GM21825 (cell line): Measurements from ENCODE around the gene INF2.
"Not testable (repeated sequence)": the region's sequence is repeated elsewhere in the genome, so short reads cannot be mapped to it uniquely, and the experiment has no call there.

ENCODE experiments used
- ATAC-seq: cut with Tn5 transposase; IDR thresholded peaks from one replicate; pipeline ENCODE4 v1.9.1; 2021; ENCODE audit warnings: mild to moderate bottlenecking, moderate library complexity; ENCODE audit not compliant: unreplicated experiment

Gene INF2

DNA sequence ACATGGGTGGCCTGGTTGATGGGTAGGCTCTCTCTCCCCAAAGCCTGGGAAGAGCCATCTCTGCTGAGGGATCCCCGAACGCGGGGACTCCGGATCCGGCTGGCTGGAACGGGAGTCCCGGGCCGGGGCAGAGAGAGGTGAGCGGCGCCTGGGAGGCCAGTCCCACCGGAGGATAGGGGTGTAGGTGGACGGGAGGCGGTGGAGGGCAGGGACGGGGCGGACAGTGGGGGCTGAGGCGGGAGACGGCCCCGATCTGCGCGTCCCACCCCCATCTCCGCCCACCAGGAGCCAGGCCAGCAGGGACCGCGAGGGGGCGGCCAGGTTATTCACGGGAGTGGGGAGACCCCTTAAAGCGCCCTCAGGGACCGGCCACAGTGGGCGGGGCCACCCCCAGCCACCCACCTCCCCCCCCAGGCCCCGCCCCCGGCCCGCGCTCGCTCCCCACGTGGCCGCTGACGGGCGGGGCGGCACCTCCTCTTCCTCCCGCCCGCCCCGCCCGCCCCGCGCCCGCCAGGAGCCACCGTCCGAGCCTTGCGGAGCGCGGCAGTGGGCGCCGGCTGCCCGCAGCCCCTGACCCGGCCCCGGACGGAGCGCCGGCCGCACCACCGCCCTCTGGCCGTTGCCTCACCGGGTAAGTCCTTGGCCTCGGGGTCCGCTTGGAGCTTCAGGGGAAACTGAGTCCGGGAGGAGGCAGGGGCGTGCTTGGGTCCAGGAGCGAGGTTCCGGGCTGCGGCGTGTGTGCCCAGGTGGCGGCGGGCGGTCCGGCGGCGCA lies at the start of gene INF2:
TSS of gene INF2 (plus strand) at position 510 of the 772 bp plus-strand sequence. CDS start 11,748 bp downstream, outside the sequence.
- ATAC-seq = no peak

DNA sequence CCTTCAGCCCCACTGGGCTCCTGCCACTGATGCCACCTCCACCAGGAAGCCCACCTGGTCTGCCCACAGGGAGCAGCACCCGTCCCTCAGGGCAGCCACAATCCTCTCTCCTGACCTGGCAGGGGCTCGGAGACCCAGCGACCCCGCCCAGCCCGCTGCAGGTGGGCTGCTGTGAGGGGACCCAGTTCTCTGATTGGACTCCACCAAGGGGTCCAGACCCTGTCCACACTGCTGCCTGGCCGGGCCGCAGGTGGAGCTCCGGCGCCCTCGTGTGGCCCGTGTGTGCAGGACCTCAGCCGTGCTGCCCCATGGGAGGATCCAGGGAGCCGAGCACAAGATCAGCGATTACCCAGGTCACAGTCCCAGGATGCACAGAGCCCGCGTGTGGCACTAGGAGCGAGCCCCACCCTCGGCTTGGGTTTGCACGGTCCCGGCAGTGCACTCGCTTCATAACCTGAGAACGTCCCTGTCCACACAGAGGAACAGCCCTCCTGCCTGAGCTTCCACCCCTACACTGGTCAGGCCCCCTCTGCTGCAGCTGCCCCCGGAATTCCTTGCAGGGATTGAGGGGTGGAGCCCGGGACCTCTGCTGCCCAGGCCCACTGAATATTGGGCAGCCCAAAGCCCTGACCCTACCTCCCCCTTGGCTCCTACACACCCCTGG lies 49.4 kb upstream of the INF2 start:
- no peak for ATAC-seq

DNA sequence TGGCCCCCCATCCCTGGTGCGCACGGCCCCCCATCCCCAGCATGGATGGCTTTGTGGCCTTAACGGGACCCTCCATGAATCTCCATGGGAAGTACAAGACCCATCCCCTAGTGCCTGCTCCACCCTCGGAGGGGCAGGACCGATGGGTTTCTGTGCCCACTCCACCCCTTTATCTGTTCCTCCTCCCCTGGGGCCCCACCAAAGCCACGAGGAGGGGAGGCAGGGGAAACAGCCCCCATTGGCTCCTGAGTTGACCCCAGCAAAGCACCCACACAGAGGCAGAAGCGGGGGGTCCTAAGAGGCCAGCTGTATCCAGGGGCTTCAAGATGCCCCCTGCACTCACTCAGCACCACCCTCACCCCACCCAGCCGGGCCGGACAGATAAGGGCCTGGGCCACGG lies 48.7 kb upstream of the INF2 start:
- ATAC-seq = no peak

DNA sequence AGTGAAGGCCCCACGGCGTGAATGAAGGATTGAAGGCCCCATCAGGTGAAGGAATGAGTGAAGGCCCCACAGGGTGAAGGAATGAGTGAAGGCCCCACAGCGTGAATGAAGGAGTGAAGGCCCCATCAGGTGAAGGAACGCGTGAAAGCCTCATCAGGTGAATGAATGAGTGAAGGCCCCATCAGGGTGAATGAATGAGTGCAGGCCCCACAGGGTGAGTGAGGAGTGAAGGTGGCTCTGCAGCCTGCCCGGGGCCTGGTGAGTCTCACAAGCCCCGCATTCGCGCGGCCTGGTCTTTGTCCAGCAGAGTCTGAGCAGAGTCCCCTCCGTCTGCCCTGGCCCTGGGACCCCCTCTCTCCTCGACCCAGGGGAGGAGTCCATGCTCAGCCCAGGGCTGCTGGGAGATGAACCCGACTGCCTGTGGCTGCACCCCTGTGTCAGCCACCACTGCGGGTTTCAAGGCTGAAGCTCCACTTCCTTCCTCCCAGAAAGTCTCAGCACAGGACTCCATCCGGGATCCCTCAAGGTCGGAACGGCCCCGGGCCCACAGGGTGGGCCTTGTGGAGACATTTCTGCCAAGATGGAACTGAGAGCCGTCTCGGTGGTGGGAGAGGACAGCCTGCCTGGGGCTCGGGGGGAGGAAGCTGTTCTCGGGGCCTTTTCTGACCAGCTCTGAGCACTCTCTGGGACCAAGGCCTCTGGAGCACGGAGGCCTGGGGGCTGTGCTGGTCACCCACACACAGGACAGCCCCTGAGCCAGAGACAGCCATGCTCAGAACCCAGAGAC lies 47.5 kb upstream of the INF2 start:
- no peak for ATAC-seq

DNA sequence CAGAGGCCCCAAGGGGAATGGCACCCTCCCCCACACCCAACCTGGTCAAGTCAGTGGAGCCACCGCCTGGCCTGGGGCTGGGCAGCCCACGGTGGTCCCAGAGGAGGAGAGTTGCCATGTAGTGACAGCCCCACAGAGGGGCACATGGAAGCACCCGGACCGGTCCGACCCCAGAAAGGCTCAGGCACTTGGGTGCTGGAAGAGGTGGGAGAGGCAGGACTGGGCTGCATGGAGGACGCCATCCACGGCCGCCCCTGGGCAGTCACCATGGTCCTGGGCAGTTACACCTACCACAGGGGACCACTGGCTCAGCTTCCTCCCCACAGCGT lies 46.9 kb upstream of the INF2 start:
- no peak for ATAC-seq

DNA sequence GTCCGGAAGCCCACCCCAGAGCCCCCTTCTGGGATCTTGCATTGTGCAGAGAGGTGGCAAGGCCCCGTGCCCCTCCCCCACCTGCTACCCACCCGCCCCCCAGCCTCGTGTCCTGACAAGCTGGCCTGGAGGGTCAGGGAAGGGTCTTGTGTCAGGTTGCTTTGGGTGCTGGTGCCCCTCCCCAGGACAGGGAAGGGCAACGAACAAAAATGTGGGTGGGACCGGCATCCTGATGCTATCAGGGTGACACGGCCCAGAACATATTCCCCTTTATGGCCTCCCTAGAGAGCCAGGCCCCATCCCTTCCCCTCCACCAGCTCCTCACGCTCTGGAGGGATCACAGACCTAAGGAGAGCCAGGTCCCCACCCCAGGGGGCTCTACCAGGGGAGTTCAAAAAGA lies 46.1 kb upstream of the INF2 start:
- no peak for ATAC-seq

DNA sequence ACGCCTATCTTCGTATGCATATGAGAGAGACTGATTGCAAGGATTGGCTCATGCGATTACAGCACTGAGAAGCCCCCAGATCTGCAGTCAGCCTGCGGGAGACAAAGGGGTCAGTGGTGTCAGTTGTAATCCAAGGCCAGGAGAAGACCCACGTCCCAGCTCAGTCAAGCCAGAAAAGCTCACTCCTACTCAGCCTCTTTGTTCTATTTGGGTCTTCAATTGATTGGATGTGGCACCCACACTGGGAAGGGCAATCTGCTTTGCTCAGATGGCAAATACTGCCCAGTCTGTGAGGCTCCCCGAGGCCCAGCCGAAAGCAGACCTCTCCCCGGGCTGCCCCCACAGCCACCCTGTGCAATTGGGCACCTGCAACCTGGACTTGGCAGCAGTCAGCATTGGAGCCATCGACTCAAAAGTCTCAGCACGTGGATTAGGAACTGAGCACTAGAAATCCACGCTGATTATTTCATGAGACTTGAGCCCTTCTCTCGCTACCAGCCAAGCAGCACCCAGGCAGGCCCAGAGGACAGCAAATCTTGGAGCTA lies 45.3 kb upstream of the INF2 start:
- no peak for ATAC-seq

DNA sequence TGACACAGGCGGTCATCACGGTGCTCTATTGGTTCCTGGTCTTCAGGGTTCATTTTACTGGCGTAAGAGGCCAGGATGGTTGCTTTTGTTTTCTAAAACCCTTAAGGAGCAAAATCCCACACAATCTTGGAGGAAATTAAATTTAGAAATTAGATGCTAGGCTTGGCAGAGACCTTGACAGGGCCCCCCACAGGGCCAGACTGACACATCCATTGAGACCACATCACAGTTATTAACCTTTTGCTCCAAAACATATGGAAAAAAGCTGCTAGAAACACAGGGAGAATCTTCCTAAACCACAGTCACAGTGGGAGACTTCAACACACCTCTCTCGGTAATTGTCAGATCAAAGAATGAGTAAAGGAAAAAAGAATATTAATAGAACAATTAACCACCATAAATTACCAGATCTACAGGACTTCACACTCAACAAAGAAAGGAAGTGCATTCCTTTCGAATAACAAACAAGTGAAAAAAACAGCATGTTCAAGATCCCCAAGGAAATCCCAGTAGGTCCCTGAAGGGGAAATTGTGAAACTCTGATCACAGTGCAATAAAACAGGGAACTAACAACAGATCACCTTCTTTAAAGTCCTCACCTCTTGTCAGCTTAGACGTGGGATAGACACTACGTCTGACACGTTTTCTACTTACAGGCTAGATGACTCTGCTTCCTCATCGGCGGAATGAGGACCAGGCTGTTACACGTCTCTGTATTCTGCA lies 44.6 kb upstream of the INF2 start:
- no peak for ATAC-seq

DNA sequence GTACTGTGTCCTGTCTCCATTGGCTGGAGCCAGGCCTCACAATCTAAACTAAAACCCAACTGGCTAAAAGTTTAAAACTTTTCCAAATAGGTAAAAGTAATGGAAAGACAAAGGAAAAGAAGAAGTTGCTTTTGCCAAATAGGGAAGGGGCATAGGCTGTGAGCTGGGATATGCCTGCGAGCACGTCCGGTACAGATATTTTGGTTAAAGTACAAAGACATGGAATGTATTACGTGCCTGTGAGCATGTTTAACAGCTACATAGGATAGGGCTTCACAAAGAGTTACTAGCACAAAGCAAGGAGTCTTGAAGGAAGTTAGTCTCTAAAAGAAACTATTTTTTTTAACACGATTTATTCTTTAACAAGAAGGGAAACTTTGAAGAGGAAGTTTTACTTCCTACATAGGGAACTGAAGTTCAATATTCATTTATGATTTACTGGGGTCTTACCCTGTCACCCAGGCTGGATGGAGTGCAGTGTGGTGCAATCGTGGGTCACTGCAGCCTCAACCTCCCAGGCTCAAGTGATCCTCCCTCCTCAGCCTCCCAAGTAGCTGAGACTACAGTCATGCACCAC lies 41.9 kb upstream of the INF2 start:
- no peak for ATAC-seq

DNA sequence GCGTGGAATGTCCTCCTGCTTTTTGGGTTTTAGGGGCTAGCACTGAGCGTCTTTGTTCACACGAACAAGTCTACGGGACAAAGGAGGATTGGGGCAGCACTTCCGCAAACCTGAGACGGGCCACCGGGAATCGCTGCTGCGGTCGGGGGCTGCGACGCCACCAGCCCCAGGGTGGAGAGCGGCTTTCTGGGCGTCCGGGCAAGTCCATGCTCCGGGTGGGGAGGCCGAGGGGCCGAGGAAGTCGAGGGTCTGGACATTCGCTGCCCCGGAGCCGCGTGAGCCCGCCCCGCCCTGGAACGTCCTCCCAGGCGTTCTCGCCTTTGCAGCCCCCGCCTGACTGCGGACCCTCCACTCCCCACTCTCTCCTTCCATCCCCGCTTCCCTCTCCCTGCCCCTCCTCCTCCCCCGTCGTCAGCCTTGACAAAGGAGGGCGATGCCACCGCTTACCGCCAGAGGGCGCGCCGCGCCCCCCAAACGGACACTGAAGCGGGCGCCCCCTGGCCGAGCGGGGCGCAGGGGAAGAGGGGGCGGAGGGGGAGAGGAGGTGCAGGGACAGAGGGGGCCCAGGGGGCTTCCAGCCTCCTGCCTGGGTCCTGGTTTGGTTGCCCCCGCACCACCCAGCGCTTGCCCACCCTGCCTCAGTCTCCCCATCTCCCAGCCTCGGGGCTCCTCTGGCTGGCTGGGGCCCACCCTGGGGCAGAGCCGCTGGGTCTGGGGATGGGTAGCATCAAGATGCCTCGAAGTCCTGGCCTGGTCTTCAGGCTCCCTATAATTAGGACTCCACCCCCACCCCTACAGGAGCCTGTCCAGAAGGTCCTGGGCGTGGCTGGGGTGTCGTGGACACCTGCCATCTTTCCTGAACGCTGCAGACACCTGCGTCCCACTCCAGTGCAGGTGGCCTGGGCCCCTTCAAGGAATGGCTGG lies 39.1 kb upstream of the INF2 start:
- peak; percentile 69 for ATAC-seq

DNA sequence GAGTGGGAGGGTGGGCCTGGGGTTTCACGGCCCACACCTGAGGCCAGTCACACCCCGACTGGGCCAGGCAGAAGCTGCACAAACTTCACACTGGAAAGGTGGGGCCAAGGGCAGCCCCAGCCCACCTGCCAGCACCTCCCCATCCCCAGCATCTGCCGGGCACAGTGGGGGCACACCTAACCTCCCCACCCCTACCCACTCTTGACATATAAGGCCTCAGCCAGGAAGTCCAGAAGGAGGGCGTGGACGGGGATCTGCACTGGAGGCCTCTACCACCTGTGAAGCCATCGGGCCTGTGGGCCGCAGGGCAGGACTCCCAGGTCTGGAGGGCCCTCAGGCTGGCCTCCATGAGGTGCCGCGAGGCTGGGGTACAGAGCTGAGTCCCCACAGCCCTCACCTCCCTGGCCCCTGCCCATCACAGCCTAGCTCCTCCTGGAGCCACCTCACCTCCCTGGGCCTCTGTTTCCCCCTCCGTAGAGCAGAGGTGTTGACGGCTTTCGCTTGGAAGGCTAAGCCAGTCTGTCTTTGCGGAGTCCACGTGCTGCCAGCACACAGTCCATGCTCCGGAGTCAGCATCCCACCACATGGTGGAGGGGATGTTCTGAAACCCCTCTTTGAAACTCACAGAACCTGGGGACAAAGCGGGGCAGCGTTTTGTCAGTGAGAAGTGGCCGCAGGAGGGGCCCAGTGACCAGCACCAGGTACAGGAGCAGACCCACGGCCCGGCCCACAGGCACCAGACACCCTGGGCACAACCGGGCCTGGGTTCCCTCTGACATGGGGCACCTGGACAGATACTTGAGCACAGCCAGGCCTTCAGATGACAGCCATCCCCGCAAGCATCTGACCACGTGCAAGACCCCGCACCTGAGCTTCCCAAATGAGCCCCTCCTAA lies 38.2 kb upstream of the INF2 start:
- no peak for ATAC-seq

DNA sequence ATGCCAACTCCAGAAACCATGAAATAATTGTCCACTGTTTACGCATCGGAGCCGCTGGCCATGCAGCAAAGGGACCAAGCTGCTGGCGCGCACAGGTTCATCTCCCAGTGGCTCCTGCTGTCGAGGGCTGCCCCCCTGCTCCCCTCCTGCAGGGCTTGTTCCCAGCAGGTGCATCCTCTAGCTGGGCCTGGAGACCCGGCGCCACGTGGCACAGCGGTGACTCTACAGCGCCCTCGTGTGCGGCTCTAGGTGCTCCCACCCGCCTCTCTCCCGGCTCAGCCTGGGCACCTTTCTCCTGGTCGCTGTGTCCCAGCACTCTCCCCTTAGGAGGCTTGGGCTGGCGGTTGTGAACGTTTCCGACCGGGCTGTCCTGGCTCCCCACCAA lies 37.5 kb upstream of the INF2 start:
- no peak for ATAC-seq

DNA sequence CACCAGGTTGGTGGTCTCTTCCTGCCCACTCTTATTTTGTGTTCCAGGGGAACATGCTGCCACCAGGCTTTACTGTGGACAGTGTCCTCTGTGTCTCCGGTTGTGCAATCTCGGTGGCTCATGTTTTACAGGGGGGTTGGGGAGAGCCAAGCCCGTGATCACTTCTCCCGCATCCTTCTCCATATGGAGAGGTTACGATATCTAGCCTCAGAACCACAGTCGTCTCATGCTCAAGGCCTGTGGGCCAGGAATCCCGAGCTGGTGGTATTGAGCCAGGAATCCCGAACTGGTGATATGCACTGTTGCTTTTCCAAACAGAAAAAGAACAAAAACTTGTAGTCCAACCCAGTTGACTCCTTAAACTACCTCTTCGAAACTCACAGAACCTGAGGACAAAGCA lies 37.0 kb upstream of the INF2 start:
- no peak for ATAC-seq

DNA sequence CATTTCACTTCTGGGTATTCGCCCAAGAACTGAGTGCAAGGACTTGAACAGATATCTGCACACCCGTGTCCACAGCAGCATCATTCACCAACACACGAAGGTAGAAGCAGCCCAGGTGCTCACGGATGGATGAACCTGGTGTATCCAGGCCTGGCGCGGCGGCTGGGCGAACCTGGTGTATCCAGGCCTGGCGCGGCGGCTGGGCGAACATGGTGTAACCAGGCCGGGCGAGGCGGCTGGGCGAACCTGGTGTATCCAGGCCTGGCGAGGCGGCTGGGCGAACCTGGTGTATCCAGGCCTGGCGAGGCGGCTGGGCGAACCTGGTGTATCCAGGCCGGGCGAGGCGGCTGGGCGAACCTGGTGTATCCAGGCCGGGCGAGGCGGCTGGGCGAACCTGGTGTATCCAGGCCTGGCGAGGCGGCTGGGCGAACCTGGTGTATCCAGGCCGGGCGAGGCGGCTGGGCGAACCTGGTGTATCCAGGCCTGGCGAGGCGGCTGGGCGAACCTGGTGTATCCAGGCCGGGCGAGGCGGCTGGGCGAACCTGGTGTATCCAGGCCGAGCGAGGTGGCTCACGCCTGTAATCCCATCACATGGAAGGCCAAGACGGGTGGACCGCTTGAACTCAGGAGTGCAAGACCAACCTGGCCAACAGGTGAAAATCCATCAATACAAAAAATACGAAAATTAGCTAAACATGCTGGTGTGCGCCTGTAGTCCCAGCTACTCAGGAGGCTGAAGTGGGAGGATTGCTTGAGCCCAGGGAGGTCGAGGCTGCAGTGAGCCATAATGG lies 36.1 kb upstream of the INF2 start:
- ATAC-seq = not testable (repeated sequence)

DNA sequence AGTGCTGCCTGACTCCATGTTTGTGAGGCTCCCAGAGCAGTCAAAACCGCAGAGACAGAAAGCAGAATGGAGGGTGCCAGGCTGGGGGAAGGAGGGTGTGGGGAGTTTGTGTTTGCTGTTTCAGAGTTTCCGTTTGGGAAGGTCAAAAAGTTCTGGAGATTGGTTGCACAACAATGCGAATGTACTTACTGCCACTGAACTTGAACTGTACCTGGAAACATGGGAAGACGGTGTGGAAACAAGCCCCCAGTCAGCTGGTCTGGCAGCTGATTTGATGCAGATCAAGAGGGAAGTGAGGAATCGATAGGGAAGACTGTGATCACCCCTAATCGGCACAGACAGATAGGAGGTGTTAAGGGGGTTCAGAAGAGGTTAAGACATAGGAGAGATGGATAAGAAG lies 35.3 kb upstream of the INF2 start:
- no peak for ATAC-seq

DNA sequence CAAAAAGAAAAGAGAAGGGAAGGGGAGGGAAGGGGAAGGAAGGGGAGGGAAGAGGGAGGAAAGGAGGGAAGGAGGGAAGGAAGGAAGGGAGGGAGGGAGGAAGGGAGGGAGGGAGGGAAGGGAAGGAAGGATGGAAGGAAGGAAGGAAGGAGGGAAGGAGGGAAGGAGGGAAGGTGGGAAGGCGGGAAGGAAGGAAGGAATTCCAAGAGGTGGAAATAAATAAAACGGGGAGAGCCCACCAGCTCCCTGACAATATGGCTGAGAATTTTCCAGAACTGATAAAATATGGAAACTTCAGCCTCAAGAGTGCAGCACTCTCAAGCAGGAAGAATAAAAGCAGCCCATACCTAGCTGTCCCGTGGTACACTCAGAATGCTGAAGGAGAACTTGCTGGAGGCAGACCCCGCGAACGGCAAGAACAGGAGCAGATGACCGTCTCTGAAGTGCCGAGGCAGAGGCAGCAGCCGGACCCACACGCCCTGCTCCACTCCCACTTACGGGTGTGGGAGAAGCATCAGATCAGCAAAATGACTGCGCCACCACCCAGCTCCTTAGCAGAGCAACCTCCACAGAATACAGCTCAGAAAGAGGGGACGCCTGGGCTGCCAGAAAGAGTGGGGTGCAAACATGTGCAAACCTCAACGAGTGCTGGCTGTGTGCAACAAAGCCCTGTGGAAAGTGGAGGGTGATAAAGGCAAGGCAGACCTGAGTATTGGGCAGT lies 34.1 kb upstream of the INF2 start:
- ATAC-seq = no peak

DNA sequence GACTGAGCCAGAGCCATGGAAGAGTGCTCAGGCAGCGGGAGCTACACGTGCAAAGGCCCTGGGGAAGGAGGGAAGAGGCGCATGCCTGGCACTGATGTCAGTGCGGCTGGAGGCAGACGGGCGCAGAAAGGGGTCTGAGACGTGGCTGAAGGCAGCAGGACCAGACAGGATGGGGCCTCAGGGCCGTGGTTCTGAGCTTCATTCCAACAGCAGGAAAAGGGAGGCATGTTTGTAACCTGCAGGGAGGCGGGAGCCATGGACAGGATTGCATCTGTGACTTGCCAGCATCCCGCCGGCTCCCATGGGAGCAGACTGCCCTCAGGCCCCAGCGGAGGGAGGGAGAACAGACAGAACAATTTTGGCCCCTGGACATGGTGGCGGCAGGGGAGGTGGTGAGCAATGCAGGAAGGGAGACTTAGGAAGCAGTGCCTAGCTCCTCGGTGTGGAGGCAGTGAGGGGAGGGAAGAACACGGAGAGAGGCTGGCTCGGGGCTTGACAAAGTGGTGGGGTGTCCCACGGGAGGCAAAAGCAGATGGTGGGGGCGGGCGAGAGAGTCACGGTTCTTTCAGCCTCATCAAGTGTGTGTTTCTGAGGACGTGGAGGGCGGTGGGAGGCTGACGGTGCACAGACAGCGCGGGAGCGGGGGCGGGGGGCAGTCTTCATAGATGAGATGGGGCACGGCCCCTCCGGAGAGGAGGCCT lies 33.3 kb upstream of the INF2 start:
- ATAC-seq = no peak
